ENCODE measurements around the gene THSD7A.

THSD7A gene

GRCh38 chr7:11601761-11602160, 230.2 kb downstream of the THSD7A start:
- Histone ChIP-seq H3K9me3 (ENCODE audit: control insufficient read depth, low read length) (no peaks in the 10 kb centered on the region), H3K4me3 (ENCODE audit: insufficient read depth, low read depth, low read length) (no peak overlapping the region), H3K27me3 (ENCODE audit: control insufficient read depth, insufficient read depth, low read length, poor library complexity, severe bottlenecking) (no peaks in the 10 kb centered on the region), H3K36me3 (ENCODE audit: control insufficient read depth, insufficient read depth, low read length) (no peaks in the 10 kb centered on the region), H3K27ac (ENCODE audit: insufficient read depth, low read depth, low read length, poor library complexity, severe bottlenecking) (no peak overlapping the region), H3K4me1 (ENCODE audit: control insufficient read depth, insufficient read depth, low read length) (no peaks in the 10 kb centered on the region)

GRCh38 chr7:11593322-11593721, 238.7 kb downstream of the THSD7A start:
- WGBS, 2 experiments: 80 to 84% methylated on average over 5 of the region's 5 CpGs
- H3K27me3 ChIP-seq (ENCODE audit: control insufficient read depth, insufficient read depth, low read length, poor library complexity, severe bottlenecking): no peaks in the 10 kb centered on the region
- H3K4me3 ChIP-seq (ENCODE audit: insufficient read depth, low read depth, low read length): no peak overlapping the region
- no peaks in the 10 kb centered on the region for H3K9me3 ChIP-seq (ENCODE audit: control insufficient read depth, low read length)
- H3K4me1 ChIP-seq (ENCODE audit: control insufficient read depth, insufficient read depth, low read length): no peaks in the 10 kb centered on the region
- no peak overlapping the region for H3K27ac ChIP-seq (ENCODE audit: insufficient read depth, low read depth, low read length, poor library complexity, severe bottlenecking)
- no peaks in the 10 kb centered on the region for H3K36me3 ChIP-seq (ENCODE audit: control insufficient read depth, insufficient read depth, low read length)

GRCh38 chr7:11592699-11593098, 239.3 kb downstream of the THSD7A start:
- 89 to 100% methylated on average over 2 of the region's 3 CpGs for WGBS, 2 experiments
- Histone ChIP-seq H3K27ac (ENCODE audit: insufficient read depth, low read depth, low read length, poor library complexity, severe bottlenecking) (no peak overlapping the region), H3K27me3 (ENCODE audit: control insufficient read depth, insufficient read depth, low read length, poor library complexity, severe bottlenecking) (no peaks in the 10 kb centered on the region)

GRCh38 chr7:11591943-11592342, 240.1 kb downstream of the THSD7A start:
- Histone ChIP-seq H3K27me3 (ENCODE audit: control insufficient read depth, insufficient read depth, low read length, poor library complexity, severe bottlenecking) (no peaks in the 10 kb centered on the region), H3K4me3 (ENCODE audit: insufficient read depth, low read depth, low read length) (no peak overlapping the region), H3K36me3 (ENCODE audit: control insufficient read depth, insufficient read depth, low read length) (no peaks in the 10 kb centered on the region), H3K27ac (ENCODE audit: insufficient read depth, low read depth, low read length, poor library complexity, severe bottlenecking) (no peak overlapping the region), H3K4me1 (ENCODE audit: control insufficient read depth, insufficient read depth, low read length) (no peaks in the 10 kb centered on the region), H3K9me3 (ENCODE audit: control insufficient read depth, low read length) (no peaks in the 10 kb centered on the region)

More at GRCh38 chr7:11592699-11593098, 239.3 kb downstream of the THSD7A start:
- Histone ChIP-seq H3K9me3 (ENCODE audit: control insufficient read depth, low read length) (no peaks in the 10 kb centered on the region), H3K36me3 (ENCODE audit: control insufficient read depth, insufficient read depth, low read length) (no peaks in the 10 kb centered on the region), H3K4me1 (ENCODE audit: control insufficient read depth, insufficient read depth, low read length) (no peaks in the 10 kb centered on the region), H3K4me3 (ENCODE audit: insufficient read depth, low read depth, low read length) (no peak overlapping the region)

- Histone ChIP-seq H3K27ac (ENCODE audit: insufficient read depth, low read depth, low read length, poor library complexity, severe bottlenecking) (no peak overlapping the region), H3K27me3 (ENCODE audit: control insufficient read depth, insufficient read depth, low read length, poor library complexity, severe bottlenecking) (no peaks in the 10 kb centered on the region), H3K9me3 (ENCODE audit: control insufficient read depth, low read length) (no peaks in the 10 kb centered on the region), H3K36me3 (ENCODE audit: control insufficient read depth, insufficient read depth, low read length) (no peaks in the 10 kb centered on the region), H3K4me3 (ENCODE audit: insufficient read depth, low read depth, low read length) (no peak overlapping the region), H3K4me1 (ENCODE audit: control insufficient read depth, insufficient read depth, low read length) (no peaks in the 10 kb centered on the region)
- 88 to 91% methylated on average over 6 of the region's 6 CpGs for WGBS, 2 experiments
Observed at GRCh38 chr7:11591055-11591633, 240.9 kb downstream of the THSD7A start.

GRCh38 chr7:11589251-11589650, 242.7 kb downstream of the THSD7A start:
- H3K36me3 ChIP-seq (ENCODE audit: control insufficient read depth, insufficient read depth, low read length): no peaks in the 10 kb centered on the region
- H3K27me3 ChIP-seq (ENCODE audit: control insufficient read depth, insufficient read depth, low read length, poor library complexity, severe bottlenecking): no peaks in the 10 kb centered on the region
- WGBS, 2 experiments: 93 to 94% methylated on average over 4 of the region's 4 CpGs
- H3K27ac ChIP-seq (ENCODE audit: insufficient read depth, low read depth, low read length, poor library complexity, severe bottlenecking): no peak overlapping the region
- H3K4me3 ChIP-seq (ENCODE audit: insufficient read depth, low read depth, low read length): no peak overlapping the region
- no peaks in the 10 kb centered on the region for H3K9me3 ChIP-seq (ENCODE audit: control insufficient read depth, low read length)
- H3K4me1 ChIP-seq (ENCODE audit: control insufficient read depth, insufficient read depth, low read length): no peaks in the 10 kb centered on the region

GRCh38 chr7:11587814-11588213, 244.2 kb downstream of the THSD7A start:
- no peaks in the 10 kb centered on the region for H3K36me3 ChIP-seq (ENCODE audit: control insufficient read depth, insufficient read depth, low read length)
- H3K9me3 ChIP-seq (ENCODE audit: control insufficient read depth, low read length): no peaks in the 10 kb centered on the region
- WGBS, 2 experiments: 100% methylated on average over 1 of the region's 1 CpG; no CpG with 5 or more reads in 1 of the 2 experiments
- no peak overlapping the region for H3K4me3 ChIP-seq (ENCODE audit: insufficient read depth, low read depth, low read length)
- H3K27me3 ChIP-seq (ENCODE audit: control insufficient read depth, insufficient read depth, low read length, poor library complexity, severe bottlenecking): no peaks in the 10 kb centered on the region
- H3K27ac ChIP-seq (ENCODE audit: insufficient read depth, low read depth, low read length, poor library complexity, severe bottlenecking): no peak overlapping the region
- no peaks in the 10 kb centered on the region for H3K4me1 ChIP-seq (ENCODE audit: control insufficient read depth, insufficient read depth, low read length)

GRCh38 chr7:11587048-11587447, 244.9 kb downstream of the THSD7A start:
- whole genome bisulfite sequencing, 2 experiments: 91% methylated on average over 2 of the region's 2 CpGs
- H3K36me3 ChIP-seq (ENCODE audit: control insufficient read depth, insufficient read depth, low read length): no peaks in the 10 kb centered on the region
- no peak overlapping the region for H3K27ac ChIP-seq (ENCODE audit: insufficient read depth, low read depth, low read length, poor library complexity, severe bottlenecking)
- H3K4me1 ChIP-seq (ENCODE audit: control insufficient read depth, insufficient read depth, low read length): no peaks in the 10 kb centered on the region
- no peaks in the 10 kb centered on the region for H3K27me3 ChIP-seq (ENCODE audit: control insufficient read depth, insufficient read depth, low read length, poor library complexity, severe bottlenecking)
- no peaks in the 10 kb centered on the region for H3K9me3 ChIP-seq (ENCODE audit: control insufficient read depth, low read length)
- H3K4me3 ChIP-seq (ENCODE audit: insufficient read depth, low read depth, low read length): no peak overlapping the region

- WGBS, 2 experiments: 87 to 100% methylated on average over 1 to 2 of the region's 2 CpGs
- no peaks in the 10 kb centered on the region for H3K4me1 ChIP-seq (ENCODE audit: control insufficient read depth, insufficient read depth, low read length)
- H3K36me3 ChIP-seq (ENCODE audit: control insufficient read depth, insufficient read depth, low read length): no peaks in the 10 kb centered on the region
- H3K27me3 ChIP-seq (ENCODE audit: control insufficient read depth, insufficient read depth, low read length, poor library complexity, severe bottlenecking): no peaks in the 10 kb centered on the region
- no peak overlapping the region for H3K4me3 ChIP-seq (ENCODE audit: insufficient read depth, low read depth, low read length)
- no peak overlapping the region for H3K27ac ChIP-seq (ENCODE audit: insufficient read depth, low read depth, low read length, poor library complexity, severe bottlenecking)
- no peaks in the 10 kb centered on the region for H3K9me3 ChIP-seq (ENCODE audit: control insufficient read depth, low read length)
Observed at GRCh38 chr7:11584406-11585031, 247.5 kb downstream of the THSD7A start.

- Histone ChIP-seq H3K4me1 (ENCODE audit: control insufficient read depth, insufficient read depth, low read length) (no peaks in the 10 kb centered on the region), H3K36me3 (ENCODE audit: control insufficient read depth, insufficient read depth, low read length) (no peaks in the 10 kb centered on the region), H3K27ac (ENCODE audit: insufficient read depth, low read depth, low read length, poor library complexity, severe bottlenecking) (no peak overlapping the region), H3K4me3 (ENCODE audit: insufficient read depth, low read depth, low read length) (no peak overlapping the region), H3K9me3 (ENCODE audit: control insufficient read depth, low read length) (no peaks in the 10 kb centered on the region), H3K27me3 (ENCODE audit: control insufficient read depth, insufficient read depth, low read length, poor library complexity, severe bottlenecking) (no peaks in the 10 kb centered on the region)
- WGBS, 2 experiments: 97 to 98% methylated on average over 4 of the region's 4 CpGs
Observed at GRCh38 chr7:11579141-11579540, 252.9 kb downstream of the THSD7A start.

All from ectodermal cell (in vitro differentiated cells).